Fibroblast of lung (primary cell): ENCODE data around the gene SCIN.

ENCODE experiments used
- CTCF ChIP-seq, 2 donors: IDR thresholded peaks in 1 of 2; conservative IDR thresholded peaks in 1 of 2; 1 replicate in 1 of 2; 2 replicates in 1 of 2; pipeline ENCODE4 v1.5.1; 2011 to 2012; ENCODE audit warnings: low read length in 2 of 2, control low read depth in 1 of 2, inconsistent platforms in 1 of 2, low read depth in 1 of 2, mild to moderate bottlenecking in 1 of 2
- EZH2 ChIP-seq: IDR thresholded peaks from 2 replicates; pipeline ENCODE4 v1.5.1; 2012; ENCODE audit warnings: low read length, control low read depth, mild to moderate bottlenecking; ENCODE audit errors: missing control alignments

DNA sequence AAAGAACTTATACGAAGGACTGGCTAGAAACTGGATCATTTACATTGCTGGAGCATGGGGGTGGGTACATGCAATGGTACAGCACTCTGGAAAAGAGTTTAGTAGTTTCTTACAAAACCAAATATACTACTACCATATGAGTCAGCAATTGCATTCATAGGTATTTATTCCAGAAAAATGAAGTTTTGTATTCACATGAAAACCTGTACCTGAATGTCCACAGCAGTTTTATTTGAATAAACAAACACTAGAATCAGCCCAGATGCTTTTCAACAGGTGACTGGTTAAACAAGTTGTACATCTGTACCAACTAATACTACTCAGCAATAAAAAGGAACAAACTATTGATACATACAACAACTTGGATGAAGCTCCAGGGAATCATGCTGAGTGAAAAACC lies 3.4 kb downstream of the SCIN start:
- TF ChIP-seq CTCF (conservative IDR thresholded peaks at IDR 0.05 in 1 of 2, IDR thresholded peaks at IDR 0.05 in 1 of 2; ENCODE audit: low read depth in 1 of 2, low read length in 2 of 2) (no peak), EZH2 (no peak)
